ENCODE measurements around the gene ZIC4.

ZIC4 gene

GRCh38 chr3:147417551-147418295 is 11.4 kb upstream of the ZIC4 start:
- no peak for DNase-seq

GRCh38 chr3:147416931-147417330 is 10.6 kb upstream of the ZIC4 start:
- no peak for DNase-seq

GRCh38 chr3:147415874-147416273 is 9.5 kb upstream of the ZIC4 start:
- no peak for DNase-seq

- no peak for DNase-seq
Measured at GRCh38 chr3:147415286-147415685, 8.9 kb upstream of the ZIC4 start.

- DNase-seq: no peak
Measured at GRCh38 chr3:147414390-147415138, 8.2 kb upstream of the ZIC4 start.

DNA sequence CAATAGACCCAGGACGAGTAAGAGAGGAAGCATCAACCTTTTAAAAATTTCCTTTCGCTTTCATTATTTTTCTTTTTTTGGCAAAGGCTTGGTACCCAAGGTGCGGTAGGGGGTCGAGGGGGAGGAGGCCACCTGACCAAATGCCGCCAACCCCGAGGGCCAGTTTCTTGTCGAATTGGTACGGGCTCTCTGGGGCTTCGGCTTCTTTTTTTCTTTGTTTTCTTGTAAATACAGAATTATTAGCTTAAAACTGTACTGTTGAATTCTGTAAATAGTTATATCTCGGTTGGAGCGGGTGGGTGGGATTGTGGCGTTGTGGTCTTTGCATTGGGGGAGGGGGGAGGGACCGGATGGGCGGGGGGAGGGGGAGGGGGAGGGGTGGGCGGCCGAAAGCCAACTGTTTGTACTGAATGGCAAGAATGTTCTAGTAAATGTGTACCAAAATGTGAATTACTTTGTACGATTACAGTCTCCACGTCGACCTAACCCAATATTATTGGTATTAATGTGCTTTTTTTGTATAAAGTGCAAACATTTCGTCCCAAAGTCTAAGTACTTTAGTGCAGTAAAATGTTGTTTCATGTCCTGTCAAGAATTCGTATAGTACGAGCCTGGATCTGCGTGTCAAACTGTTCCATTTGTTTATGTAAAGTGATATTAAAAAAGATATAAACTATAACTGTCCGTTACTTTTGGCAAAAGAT is 7.5 kb upstream of the ZIC4 start:
- no peak for DNase-seq

DNA sequence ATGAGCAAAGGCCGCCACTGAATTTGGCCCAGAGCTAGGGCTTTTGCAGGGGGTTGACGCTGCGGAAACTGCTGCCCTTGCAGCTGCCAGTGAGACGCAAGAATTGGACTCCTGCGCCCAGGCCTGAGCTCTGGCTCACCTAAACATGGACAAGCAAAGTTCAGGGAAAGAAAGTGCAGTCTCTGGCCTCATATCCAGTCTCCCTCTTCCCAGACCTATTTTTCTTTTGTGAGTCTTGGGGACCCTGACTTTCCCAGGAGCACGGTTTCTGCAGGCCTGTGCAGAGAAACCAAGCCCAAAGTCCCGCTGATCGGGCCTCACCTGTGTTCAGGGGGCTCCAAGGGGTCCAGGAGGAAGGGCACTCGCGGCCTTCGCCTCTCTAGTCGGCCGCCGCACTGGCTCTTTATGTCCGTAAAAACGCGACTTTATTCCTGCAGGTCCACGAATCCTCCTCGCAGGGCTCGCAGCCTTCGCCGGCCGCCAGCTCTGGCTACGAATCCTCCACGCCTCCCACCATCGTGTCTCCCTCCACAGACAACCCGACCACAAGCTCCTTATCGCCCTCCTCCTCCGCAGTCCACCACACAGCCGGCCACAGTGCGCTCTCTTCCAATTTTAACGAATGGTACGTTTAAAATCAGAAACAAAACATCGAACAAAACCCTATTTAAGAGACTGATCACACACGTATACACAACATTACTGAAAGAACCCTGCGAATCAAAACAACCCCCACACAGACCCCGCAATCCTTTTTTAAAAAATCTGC is 6.8 kb upstream of the ZIC4 start:
- no peak for DNase-seq

DNA sequence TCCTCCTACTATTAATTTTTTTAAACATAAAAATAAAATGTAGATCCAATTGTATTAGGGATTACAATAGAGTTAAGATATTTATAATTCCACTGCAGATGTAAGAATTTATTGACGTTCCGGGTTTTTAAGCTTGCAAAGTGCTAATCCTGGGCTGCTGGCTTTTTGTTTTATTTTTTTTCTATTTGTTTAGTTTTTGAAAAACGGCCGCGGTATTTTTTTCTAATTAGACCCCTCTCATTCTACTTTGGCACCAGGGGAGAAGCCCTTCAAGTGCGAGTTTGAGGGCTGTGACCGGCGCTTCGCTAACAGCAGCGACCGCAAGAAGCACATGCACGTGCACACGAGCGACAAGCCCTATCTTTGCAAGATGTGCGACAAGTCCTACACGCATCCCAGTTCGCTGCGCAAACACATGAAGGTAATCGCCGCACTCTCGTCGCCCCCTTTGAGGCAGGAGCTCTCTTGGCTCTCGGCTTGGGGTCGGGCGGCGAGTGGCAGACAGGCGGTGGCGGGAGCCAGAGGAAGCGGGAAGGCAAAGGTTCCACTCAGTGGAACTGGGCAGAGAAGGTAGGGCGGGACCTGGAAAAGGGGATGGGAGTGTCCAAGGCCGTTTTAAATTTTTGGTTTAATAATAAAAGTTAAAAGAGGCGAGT is 6.0 kb upstream of the ZIC4 start:
- DNase-seq: no peak

DNA sequence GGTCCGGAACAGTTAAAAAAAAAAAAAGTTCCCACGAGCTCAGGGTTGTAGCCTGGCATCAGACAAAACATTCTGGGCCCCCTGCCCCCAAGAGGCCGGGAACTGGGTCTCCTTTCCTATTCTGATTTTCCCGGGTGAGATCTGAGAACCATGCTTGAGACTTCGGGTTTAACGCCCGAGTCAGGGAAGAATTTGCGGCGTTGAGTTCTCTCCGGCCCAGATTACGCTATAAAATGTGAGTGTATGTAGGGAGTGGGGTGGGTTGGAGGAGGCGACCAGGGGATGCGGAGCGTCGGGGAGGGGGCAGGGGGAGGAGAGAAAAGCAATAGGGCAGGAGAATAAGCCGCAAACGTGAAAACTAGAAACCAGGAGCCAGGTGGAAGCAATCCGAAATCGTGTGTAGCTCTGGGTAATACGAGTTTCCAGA is 5.5 kb upstream of the ZIC4 start:
- no peak for DNase-seq

DNA sequence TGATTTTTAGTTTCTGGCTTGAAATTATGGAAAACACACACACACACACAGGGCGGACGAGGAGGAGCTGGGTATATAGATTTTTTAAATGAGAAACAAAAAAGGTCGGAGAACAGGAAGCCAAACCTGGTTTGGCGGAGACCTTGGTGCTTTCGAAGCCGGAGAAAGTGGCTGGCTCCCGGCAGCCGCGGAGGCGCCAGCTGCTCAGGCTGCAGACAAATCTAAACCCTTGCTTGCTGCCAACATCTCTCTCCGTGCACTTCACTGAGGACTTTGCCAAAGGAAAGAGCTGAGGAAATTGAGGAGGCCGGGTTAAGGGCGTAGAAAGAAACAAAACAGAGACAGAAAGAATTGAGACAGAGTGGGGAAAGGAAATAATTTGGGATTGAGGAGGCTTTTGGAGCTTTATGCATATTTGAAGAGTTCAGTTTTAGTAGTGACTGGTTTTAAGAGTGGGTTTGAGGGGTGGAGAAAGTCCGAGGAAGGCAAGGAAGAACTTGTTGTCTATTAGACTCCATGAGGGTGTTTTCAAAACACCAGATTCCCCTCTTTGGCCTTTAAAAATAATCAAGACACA is 5.0 kb upstream of the ZIC4 start:
- no peak for DNase-seq

- no peak for DNase-seq
Measured at GRCh38 chr3:147410526-147411237, 4.3 kb upstream of the ZIC4 start.

DNA sequence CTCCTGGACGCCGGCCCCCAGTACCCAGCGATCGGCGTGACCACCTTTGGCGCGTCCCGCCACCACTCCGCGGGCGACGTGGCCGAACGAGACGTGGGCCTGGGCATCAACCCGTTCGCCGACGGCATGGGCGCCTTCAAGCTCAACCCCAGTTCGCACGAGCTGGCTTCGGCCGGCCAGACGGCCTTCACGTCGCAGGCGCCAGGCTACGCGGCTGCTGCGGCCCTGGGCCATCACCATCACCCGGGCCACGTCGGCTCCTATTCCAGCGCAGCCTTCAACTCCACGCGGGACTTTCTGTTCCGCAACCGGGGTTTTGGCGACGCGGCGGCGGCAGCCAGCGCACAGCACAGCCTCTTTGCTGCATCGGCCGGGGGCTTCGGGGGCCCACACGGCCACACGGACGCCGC is 3.8 kb upstream of the ZIC4 start:
- no peak for DNase-seq

DNA sequence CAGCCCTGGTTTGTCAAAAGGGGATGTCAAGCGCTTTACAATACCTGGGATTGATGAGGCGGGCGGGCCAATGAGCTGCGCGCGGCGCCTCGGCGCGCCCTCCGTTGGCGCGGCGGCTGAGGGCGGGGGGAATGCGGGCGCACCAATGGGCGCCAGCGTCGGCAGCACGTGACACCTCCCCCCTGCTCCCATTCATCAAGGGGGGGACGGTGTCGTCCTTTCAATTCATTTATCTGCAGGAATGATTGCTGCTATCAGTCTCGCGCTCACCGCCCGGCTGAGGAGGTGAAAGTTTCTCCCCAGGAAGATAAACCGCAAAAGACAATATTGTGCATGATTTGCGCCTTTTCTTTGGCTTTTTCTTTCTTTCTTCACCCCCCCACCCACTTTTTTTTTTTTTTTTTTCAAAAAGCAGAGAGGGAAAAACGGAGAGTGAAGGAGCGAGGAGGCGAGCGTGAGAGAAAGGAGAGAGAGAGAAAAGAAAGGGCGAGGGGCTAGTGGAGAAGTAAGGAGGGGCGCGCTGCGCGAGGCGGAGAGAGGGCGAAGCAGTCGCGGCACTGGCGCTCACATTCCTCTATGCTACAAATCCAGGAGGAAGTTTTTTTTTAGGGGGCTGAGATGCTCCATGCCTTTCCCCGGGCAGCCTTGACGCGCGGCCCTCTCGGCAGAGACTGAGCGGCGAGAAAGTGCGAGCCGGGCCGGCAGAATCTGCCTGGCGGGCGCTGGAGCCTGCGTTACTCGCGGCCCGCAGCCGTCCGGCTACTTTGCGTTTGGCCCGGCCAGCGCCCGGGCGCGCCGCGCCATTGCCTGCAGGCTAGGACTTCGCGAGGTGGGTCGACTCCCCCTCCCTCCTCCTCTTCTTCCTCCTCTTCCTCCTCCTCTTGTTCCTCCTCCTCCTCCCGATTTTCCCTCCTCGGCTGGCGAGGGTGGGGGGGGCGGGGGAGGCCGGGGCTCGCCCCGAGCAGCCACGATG is 3.1 kb upstream of the ZIC4 start, which contains the start of gene ZIC1:
ZIC1 (plus strand) TSS at position 223 of the 973 bp plus-strand sequence; CDS start at position 971, 748 bp downstream.
- no peak for DNase-seq

GRCh38 chr3:147408188-147409100 is 2.1 kb upstream of the ZIC4 start:
- DNase-seq: no peak

- DNase-seq: no peak
Measured at GRCh38 chr3:147407498-147408187, 1.3 kb upstream of the ZIC4 start.

DNA sequence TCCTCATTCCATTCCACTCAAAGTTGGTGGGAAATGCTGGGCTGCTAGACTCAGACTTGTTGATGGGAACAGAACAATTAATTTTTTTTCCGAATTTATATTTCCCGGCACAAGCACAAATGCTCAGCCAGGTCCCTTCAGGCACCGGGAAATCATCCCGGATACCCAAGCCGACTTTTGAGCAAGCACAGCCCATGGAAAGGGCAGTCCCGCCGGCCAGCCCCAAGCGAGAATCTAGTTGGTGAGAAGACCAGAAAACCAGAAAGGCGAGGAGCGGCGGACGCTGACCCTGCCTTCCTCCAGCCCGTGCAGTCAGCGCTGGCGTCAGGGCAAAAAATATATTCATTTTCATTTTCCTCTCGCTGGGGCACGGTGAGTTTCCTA is 763 bp upstream of the ZIC4 start:
- no peak for DNase-seq

DNA sequence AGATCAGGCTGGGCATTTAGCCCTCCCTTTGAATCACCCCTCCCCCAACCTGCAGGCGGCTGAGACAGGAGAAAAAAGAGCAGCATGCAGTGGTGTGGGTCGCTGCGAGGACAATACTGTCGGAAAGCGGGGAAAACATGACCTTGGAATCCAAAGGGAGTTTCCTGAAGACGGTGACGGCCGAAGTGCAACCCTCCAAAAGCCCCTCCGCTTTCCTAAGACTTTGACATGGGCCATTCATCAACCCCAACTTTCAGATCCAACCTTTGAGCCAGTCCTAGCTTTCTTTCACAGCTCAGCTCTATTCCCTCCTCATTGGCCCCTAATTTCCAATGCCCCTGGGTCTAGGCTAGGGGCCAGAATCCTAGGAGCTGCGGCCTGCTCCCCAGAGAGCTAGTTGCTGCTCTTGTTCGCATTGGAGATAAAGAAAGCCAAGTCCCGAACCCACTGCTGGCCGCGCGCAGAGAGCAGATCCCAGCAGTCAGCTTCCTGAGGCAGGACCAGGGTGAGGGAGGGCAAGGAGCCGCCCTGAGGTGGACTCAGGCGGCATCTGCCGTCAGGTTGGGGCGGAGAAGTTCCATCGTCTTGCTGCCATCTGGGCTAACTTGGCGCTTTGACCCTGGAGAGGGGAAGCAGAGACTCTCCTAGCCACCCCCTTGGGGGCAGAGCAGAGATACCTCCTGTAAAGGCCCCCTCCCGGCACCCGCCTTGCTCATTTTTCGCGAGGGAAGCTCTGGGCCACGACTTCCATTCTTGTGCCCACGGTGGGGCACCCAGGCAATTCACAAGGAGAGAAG is 914 bp downstream of the ZIC4 start:
- no peak for DNase-seq
